Gastrocnemius medialis (tissue), 4 donors: ENCODE measurements around the gene GJA8.
"Not testable (repeated sequence)": the region's sequence is repeated elsewhere in the genome, so short reads cannot be mapped to it uniquely, and the experiment has no call there.

ENCODE experiments used
- CTCF ChIP-seq, 5 experiments: fragments of 450-650 bp in 3 of 5; fragments of 200-600 bp in 2 of 5; sonication (generic) in 2 of 5; IDR thresholded peaks in 4 of 5; conservative IDR thresholded peaks in 1 of 5; 1 replicate in 4 of 5; 2 replicates in 1 of 5; pipeline ENCODE4 v1.5.1; 2016 to 2019; ENCODE audit warnings: antibody characterized with exemption in 5 of 5, mild to moderate bottlenecking in 3 of 5, moderate library complexity in 3 of 5
- POLR2A ChIP-seq, 2 donors: fragments of 450-650 bp; IDR thresholded peaks; one replicate each; pipeline ENCODE4 v1.6.1; 2017; ENCODE audit warnings: antibody characterized with exemption in 2 of 2, mild to moderate bottlenecking in 2 of 2, moderate library complexity in 2 of 2

GRCh38 chr1:147935296-147935695 is 32.7 kb downstream of the GJA8 start:
- TF ChIP-seq CTCF (IDR thresholded peaks at IDR 0.05 in 4 of 5, conservative IDR thresholded peaks at IDR 0.05 in 1 of 5); POLR2A (IDR thresholded peaks at IDR 0.05): not testable (repeated sequence)
